GM18873 (cell line): ENCODE data around the gene HOXA5.

Experiments used
- ATAC-seq: cut with Tn5 transposase; IDR thresholded peaks from one replicate; pipeline ENCODE4 v1.9.1; 2021; ENCODE audit warnings: mild to moderate bottlenecking, moderate library complexity, moderate number of reproducible peaks; ENCODE audit not compliant: unreplicated experiment, low FRiP score

HOXA5 gene

GRCh38 chr7:27139334-27140125, 4.0 kb downstream of the HOXA5 start:
- ATAC-seq: no peak

- ATAC-seq: no peak
Observed at GRCh38 chr7:27138985-27139333, 4.5 kb downstream of the HOXA5 start.

DNA sequence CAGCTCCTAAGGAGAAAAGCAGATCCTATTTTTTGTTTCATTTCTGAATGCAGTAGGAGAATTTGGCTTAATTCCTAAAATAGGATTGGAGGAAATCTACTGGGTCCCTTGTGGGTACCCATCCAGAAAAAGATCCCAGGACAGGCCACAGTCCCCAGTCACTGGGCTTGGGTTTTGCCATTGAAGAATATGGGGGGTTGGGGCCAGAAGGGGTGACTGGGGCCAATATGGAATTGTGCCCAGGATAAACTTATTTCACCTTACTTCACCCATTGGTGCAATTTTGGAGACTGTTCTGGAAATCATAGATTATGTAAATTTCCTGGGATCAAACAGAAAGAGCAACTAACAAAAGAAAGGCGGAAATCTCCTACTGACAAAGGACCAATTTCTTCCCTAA, 5.0 kb downstream of the HOXA5 start:
- no peak for ATAC-seq

GRCh38 chr7:27137640-27138315, 5.7 kb downstream of the HOXA5 start:
- ATAC-seq: no peak

DNA sequence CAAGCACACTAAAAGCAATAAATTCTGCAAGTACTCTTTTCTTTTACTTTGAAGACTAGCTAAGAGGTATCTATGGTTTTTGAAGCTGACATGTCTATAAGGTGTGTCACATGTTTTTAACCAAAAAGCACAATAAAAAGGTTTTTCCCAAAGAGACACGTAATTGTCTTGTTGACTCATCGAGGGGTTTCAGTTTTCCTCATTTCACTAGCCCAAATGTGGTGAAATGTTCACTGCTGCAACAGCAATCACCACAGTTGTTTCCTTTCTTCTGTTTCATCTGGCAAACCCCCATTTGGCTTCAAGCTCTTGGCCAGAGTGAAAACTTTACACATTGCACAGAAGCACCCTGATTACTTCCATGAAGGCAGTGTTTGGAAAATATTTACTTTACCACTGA, 9.1 kb downstream of the HOXA5 start:
- ATAC-seq: no peak

DNA sequence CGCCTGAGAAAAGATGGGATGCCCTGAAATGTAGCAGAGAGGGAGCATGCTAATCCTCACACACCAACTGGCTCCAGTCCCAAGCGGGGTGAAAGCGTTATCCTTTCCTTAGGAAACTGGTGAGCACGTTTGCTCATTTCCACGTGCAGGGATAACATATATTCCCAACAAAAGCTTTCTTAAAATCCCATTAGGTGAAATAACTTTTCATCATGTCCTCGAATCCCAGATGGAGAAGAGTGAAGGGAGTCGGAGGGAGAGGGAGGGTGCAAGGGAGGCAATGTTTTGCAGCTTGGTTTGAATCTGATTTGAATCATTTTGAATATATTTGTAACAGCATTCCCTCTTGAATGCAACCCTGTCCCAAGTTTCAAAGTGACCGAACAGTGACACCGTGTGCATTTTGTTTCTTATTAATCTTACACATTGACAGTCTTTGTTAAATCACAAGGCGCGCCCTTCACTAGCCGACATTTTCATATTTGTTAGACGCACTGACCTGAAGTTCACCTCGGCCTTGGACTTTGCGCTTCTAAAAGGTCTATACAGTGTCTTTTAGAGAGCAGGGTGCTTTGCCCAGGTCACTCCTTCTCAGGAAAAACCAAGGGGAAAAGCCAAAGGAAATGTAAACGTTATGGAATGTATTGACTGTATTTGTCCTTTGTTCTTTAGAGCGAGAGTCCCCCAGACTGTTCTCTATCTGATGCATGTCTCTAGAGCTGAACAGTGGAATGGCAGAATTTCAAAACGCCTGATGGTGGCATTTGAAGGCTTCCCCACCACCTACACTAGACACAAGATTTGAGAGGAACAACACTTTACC, 9.9 kb downstream of the HOXA5 start:
- ATAC-seq: no peak

GRCh38 chr7:27132978-27133377, 10.5 kb downstream of the HOXA5 start:
- no peak for ATAC-seq

DNA sequence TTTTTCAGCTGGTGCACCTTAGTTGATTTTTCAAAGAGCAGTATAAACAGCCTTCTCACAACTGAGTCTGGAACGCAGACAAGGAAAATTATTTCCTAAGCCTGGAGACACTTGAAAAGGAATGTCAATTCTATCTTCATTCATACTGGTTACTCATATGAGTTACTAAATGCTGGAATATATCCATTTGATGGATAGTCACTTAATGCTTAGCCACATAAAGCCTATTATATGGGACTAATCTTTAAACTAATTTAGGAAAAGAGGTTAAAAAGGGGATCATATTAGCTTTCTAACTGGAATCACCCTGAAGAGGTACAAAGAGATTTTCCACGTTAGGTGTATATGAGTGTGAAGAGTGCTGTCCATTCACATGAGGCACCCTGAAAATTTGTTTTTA, 11.3 kb downstream of the HOXA5 start:
- ATAC-seq: no peak

DNA sequence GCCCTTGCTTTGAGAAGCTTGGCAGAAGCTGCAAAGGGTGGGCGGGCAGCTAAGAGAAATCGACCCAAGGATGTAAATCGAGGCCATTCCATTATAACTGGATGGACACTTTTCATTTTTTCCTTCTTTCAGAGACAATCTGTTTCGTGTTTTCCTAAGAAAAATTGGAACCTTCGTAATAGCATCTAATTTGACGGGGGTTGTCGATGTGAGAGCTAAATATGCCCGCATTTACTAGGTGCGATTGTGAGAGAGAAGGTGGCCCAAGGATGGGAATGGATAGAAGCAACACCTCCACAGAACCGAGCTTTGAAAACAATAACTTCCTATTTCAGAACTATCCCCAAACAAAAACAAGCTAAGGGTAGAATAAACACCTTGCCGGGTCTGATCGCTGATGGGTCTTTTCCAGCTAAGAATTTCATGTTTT, 12.1 kb downstream of the HOXA5 start:
- no peak for ATAC-seq

GRCh38 chr7:27130540-27131389, 12.7 kb downstream of the HOXA5 start, which contains the start of gene HOXA4:
Gene HOXA4, minus strand, starts transcription at chr7:27130757. Its CDS starts 24 bp downstream, at chr7:27130733.
- ATAC-seq: no peak

DNA sequence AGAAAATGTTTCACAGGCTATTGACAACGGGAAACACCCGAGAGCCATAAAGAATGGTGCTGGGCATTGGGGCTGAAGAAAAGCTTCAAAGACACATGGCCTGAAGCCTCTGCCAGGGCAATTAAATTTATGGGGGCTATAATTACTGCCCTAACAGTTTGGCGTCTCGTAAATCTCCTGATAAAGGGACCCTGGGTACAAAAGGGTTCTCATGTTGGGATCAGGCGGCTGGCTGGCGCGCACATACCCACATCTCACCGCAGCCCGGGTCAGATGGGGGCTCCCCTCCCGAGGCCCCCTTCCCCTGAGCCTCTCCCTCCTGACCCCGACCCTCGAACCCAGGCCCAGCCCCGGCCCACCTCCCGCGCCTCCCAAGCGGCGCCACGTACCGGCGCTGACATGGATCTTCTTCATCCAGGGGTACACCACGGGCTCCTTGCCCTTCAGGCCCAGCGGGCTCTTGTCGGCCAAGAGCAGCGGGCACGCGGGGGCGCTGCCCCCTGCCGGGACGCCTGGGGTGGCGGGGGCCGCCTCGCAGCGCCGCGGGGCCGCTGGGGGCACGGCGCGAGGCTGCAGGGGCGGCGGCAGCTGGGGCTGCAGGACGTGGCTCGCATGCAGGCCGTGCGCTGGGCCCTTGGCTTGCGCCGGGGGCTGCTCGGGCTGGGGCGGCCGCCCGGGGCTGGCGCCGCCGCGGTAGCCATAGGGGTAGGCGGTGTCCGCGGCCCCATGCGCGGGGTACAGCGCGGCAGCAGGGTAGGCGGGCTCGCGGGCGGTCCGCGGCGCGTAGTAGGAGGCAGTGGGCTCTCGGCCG, 13.5 kb downstream of the HOXA5 start:
- no peak for ATAC-seq

- ATAC-seq: no peak
Observed at GRCh38 chr7:27128776-27129728, 14.4 kb downstream of the HOXA5 start.

- ATAC-seq: no peak
Observed at GRCh38 chr7:27128034-27128433, 15.4 kb downstream of the HOXA5 start.

DNA sequence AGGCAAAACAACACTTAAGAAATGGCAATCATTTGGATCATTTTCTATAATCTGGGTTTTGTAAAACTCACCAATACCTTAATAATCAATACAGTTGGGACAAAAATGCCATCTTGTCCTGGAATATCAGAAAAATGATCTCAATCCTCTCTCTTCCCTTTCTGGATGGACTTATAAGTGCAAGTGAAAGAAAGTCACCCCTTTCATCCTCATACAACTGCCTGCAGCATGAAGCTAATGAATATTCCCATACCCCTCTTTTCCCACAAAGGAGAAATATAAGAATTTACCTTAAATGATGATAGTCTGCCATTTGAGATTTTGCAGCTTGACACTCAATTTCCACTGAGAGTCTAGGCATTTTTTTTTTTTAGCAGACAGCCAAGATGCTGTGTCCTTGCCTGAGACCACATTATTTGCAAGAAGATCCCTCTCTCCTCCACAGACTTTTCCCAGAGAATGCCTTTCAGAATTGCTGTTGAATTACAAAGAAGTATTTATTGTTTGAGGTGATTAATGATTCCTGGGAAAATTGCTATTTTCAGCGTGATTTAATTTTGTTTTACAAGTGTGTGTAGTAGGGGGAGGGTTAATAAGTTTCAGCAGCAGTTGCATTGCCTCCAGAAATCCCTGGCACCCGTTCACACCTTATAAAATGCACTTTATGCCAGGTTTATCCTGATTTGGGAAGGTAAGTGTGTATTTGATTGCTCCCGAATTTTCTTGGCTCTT, 16.7 kb downstream of the HOXA5 start:
- no peak for ATAC-seq

DNA sequence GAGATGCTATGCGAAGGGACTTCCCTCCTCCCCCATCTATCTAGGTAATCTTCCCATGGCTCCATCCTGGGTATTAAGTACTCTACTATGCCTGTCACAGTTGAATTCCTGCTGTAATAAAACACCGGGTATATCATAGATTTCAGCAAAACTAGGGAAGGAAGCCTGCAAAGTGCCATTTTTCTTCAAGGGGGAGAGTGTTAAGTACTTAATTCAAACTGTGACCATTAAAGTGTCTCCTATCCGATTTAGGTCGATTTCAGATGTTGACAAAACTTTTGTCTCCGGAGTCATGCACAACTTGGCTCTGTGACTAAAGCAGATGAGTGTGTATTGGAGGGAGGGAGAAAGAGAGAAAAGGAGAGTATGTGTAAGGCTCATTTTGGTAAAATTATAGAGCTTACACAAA, 17.5 kb downstream of the HOXA5 start:
- no peak for ATAC-seq

- no peak for ATAC-seq
Observed at GRCh38 chr7:27124902-27125689, 18.4 kb downstream of the HOXA5 start.
